22Rv1 (cell line): ENCODE results near the gene KRTAP4-3.
"Not testable (repeated sequence)": the region's sequence is repeated elsewhere in the genome, so short reads cannot be mapped to it uniquely, and the experiment has no call there.

ENCODE experiments used
- H3K27ac ChIP-seq: fragments of 450-650 bp; 2 replicates; pipeline ENCODE4 v1.5.1; 2017
- ZFX ChIP-seq: fragments of 450-650 bp; IDR thresholded peaks from 2 replicates; pipeline ENCODE4 v1.6.1; 2017; ENCODE audit warnings: antibody characterized with exemption, borderline replicate concordance
- TF ChIP-seq, protein P1 (sequence below): fragments of 450-650 bp; IDR thresholded peaks from 2 replicates; pipeline ENCODE4 v1.5.1; 2017; ENCODE audit warnings: mild to moderate bottlenecking

Gene KRTAP4-3

DNA sequence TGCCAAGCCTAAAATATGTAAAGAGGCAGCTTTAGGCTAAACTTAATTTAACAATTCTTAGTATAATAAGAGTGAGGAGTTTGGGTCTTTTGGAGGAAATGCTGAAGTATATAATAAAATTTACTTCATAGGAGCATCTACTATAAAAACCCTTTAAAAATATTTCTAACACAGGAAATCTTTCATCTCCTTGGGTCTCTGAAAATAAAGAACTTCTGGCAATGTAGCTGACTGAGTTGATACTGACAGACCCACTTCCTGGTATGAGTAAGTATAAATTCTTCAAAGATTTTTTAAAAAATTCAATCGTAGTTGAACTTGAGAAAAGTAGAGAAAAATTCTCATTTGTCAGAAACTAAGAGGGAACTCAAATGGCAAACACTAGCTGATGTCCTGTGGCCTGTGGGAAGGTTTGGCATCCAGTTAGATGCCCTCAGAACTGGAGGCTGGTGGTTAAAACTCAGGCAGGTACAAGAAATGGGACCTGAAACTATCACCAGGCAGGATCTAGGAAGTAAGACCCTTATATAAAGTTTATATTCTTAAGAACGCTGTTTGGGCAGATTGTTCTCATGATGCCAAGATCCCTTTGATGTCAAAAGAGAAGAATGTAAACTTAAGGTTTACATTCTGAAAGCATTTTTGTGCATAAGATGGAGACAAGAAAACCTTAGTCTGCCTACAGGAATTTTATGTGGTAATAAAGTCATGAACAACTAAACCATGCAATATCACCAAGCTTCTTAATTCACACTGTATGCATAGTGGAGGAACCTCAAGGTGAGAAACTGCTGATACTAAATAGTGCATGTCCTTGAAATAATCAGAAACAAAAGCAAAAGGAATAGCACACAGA is 33.9 kb downstream of the KRTAP4-3 start:
- H3K27ac ChIP-seq: no peak overlapping the region
- no peak for TF ChIP-seq ZFX
- TF ChIP-seq, protein P1, sequence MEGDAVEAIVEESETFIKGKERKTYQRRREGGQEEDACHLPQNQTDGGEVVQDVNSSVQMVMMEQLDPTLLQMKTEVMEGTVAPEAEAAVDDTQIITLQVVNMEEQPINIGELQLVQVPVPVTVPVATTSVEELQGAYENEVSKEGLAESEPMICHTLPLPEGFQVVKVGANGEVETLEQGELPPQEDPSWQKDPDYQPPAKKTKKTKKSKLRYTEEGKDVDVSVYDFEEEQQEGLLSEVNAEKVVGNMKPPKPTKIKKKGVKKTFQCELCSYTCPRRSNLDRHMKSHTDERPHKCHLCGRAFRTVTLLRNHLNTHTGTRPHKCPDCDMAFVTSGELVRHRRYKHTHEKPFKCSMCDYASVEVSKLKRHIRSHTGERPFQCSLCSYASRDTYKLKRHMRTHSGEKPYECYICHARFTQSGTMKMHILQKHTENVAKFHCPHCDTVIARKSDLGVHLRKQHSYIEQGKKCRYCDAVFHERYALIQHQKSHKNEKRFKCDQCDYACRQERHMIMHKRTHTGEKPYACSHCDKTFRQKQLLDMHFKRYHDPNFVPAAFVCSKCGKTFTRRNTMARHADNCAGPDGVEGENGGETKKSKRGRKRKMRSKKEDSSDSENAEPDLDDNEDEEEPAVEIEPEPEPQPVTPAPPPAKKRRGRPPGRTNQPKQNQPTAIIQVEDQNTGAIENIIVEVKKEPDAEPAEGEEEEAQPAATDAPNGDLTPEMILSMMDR: no peak

DNA sequence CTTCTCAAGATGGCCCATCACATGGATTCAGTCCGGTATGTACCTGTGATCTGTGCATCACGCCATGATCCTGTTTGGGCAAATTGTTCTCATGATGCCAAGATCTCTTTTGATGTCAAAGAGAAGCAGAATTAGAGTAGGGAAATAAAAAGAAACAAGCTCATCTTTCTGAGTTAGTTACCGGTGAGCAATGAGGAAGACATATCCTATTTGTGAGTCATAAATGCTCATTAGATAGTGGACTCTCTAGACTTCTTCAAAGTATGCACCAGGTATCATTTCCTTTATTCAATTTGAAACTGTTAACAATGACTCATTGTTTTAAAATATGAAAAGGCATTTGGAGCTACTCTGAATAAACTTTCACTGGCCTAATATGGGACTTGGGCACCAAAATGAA is 36.0 kb downstream of the KRTAP4-3 start:
- no peak overlapping the region for H3K27ac ChIP-seq
- TF ChIP-seq, protein P1: no peak
- TF ChIP-seq ZFX: no peak

GRCh38 chr17:41127371-41127770 is 40.6 kb downstream of the KRTAP4-3 start:
- no peak overlapping the region for H3K27ac ChIP-seq
- TF ChIP-seq, protein P1: no peak
- no peak for TF ChIP-seq ZFX

DNA sequence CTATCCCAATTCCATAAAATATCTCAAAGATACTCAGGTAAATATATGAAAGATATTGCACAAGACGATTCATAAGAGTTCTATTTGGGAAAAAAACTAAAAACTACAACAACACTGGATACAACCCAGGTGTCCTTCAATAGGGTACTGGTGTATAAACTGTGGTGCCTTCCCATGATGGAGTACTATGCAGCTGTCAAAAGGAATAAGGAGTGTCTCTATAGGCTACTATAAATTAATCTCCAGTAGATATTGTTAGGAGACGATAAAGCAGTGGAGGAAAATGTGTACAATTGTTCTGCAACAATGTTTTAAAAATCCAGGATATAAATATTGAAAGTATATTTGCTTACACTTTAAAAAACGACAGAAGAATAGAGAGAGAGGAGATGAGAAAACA is 41.6 kb downstream of the KRTAP4-3 start:
- H3K27ac ChIP-seq: no peak overlapping the region
- TF ChIP-seq ZFX: no peak
- TF ChIP-seq, protein P1: no peak

DNA sequence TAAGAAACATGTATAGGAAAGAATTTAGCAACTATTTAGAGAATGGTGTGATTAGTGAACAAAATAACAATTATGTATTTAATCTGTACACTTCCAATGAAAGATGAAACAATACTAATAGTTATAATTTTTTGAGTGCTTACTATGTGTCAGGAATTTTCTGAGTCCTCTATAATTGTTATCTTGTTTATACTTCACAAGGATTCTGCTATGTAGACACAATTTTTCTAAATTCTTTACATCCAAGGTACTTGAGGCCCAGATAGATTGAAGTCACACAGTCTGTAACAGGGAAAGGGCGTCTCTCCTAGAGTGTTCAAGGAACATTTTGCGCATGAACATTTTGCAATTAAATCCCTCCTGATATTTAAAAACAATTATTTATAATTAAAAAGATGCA is 43.0 kb downstream of the KRTAP4-3 start:
- TF ChIP-seq ZFX: no peak
- TF ChIP-seq, protein P1: no peak
- no peak overlapping the region for H3K27ac ChIP-seq

- not testable (repeated sequence) for H3K27ac ChIP-seq
Observed at GRCh38 chr17:41123991-41124371, 44.0 kb downstream of the KRTAP4-3 start, which contains the start of gene KRTAP4-12. KRTAP4-12 (minus strand) TSS chr17:41124182; CDS start chr17:41124122, 60 bp downstream.

DNA sequence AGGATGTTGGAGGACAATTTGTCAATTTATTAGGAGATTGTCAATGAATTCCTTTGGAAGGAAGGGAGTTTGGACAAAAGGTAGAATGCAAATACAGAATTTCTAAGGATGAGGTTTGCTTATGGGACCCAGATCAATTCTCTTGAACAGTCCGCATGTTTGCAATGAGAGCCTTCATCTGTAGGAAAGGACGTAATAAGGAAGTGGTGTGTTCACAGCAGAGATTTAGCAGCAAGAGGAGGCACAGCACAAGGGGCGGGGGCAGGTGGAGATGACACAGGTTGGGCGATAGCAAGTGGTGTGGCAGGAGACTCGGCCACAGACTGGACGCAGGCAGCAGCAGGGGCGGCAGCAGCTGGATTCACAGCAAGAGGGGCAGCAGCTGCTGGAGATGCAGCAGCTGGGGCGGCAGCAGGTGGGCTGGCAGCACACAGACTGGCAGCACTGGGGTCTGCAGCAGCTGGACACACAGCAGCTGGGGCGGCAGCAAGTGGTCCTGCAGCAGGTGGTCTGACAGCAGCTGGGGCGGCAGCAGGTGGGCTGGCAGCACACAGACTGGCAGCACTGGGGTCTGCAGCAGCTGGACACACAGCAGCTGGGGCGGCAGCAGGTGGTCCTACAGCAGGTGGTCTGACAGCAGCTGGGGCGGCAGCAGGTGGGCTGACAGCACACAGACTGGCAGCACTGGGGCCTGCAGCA is 44.6 kb downstream of the KRTAP4-3 start:
- H3K27ac ChIP-seq: not testable (repeated sequence)

DNA sequence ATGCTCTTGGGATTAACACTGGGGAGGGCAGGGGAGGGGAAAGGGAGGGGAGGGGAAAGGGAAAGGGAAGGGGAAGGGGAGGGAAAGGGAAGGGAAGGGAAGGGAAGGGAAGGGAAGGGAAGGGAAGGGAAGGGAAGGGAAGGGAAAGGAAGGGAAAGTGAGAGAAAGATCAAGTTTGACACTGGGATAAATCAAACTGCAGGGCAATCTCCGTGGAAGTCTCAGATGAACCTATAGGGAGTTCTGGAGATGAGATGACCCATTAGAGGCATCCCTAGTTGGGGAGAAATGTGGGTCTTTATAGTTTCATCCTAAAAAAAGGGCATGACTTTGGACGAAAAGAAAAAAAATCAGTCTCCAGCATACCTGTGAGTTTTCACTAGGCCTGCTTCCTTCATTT is 46.3 kb downstream of the KRTAP4-3 start:
- no peak overlapping the region for H3K27ac ChIP-seq
- no peak for TF ChIP-seq ZFX
- TF ChIP-seq, protein P1: no peak

DNA sequence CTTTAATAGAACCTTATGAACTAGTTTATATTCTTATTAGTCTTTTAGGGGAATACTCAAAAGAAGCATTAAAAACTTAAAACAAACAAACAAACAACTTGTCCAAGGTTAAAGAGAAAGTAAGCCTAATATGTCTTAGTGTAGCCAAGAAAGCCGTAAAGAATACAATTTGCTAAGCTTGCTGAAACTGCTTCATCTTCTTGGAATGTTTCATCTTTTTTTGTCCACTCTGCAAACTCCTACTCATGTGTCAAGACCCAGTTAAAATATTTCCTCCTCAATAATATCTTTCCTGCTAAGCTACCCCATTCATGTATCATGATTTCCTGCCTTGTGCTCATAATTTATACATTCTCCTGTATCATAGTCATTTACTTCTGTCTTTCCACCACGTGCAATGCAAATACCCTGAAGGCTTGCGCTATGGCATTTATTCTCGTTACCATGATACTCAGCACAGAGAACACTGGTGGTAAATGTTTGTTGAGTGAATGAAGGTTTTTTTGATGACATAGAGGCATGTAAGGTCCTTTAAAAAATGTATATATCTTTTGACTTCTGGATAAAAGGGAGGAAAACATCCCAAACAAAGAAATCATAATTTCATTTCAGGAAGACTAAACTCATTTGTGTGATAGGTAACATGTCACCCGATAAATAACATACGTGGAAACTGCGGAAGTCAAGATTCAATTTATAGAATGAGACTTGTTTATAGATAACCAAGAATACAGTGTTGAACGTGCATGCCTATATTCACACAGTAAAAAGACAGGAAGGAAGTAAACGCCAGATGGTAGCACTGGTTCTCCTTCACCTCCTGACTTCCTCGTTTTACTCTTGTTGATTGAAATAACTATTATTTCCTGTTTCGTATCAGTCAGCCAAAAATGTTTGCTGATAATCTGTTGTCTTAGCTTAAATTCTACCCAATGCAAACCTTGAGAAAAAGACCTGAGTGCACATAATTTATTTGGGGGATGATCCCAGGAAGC is 48.0 kb downstream of the KRTAP4-3 start:
- not testable (repeated sequence) for H3K27ac ChIP-seq
